SHP77 treated with DMSO at 0.1 percent for 48 hours (cell line): ENCODE data around the gene CACNB4.
"Not testable (repeated sequence)": the region's sequence is repeated elsewhere in the genome, so short reads cannot be mapped to it uniquely, and the experiment has no call there.

Experiments used
- DNase-seq: peaks from one replicate; lab custom pipeline; 2025; lab: John Stamatoyannopoulos, UW

CACNB4 gene

GRCh38 chr2:152050915-152051314, 47.9 kb downstream of the CACNB4 start:
- DNase-seq, result no peak

GRCh38 chr2:152050341-152050740, 48.5 kb downstream of the CACNB4 start:
- no peak for DNase-seq

- DNase-seq, result no peak
Observed at GRCh38 chr2:152049541-152049940, 49.3 kb downstream of the CACNB4 start.

- no peak for DNase-seq
Observed at GRCh38 chr2:152047824-152048471, 50.9 kb downstream of the CACNB4 start.

GRCh38 chr2:152046940-152047339, 51.9 kb downstream of the CACNB4 start:
- DNase-seq, result no peak

GRCh38 chr2:152042636-152043615, 55.9 kb downstream of the CACNB4 start:
- DNase-seq, result no peak

- DNase-seq, result no peak
Observed at GRCh38 chr2:152038441-152038958, 60.3 kb downstream of the CACNB4 start.

GRCh38 chr2:152037743-152038435, 61.0 kb downstream of the CACNB4 start:
- DNase-seq, result no peak

- no peak for DNase-seq
Observed at GRCh38 chr2:152036611-152037469, 62.0 kb downstream of the CACNB4 start.

- no peak for DNase-seq
Observed at GRCh38 chr2:152034257-152034801, 64.5 kb downstream of the CACNB4 start.

GRCh38 chr2:152033011-152033925, 65.6 kb downstream of the CACNB4 start:
- no peak for DNase-seq

- DNase-seq, result no peak
Observed at GRCh38 chr2:152031747-152032306, 67.0 kb downstream of the CACNB4 start.

GRCh38 chr2:152030596-152031328, 68.1 kb downstream of the CACNB4 start:
- not testable (repeated sequence) for DNase-seq

GRCh38 chr2:152028182-152028862, 70.5 kb downstream of the CACNB4 start:
- DNase-seq, result no peak

- DNase-seq, result no peak
Observed at GRCh38 chr2:152025678-152026287, 73.1 kb downstream of the CACNB4 start.

GRCh38 chr2:152024477-152024876, 74.4 kb downstream of the CACNB4 start:
- DNase-seq, result no peak

- no peak for DNase-seq
Observed at GRCh38 chr2:152022090-152022489, 76.8 kb downstream of the CACNB4 start.

- not testable (repeated sequence) for DNase-seq
Observed at GRCh38 chr2:152021001-152021400, 77.8 kb downstream of the CACNB4 start.
